HG02870 (cell line): ENCODE measurements around the gene VAC14.
"Not testable (repeated sequence)": the region's sequence is repeated elsewhere in the genome, so short reads cannot be mapped to it uniquely, and the experiment has no call there.

Experiments
- ATAC-seq: cut with Tn5 transposase; IDR thresholded peaks from one replicate; pipeline ENCODE4 v1.9.1; 2021; ENCODE audit warnings: mild to moderate bottlenecking, moderate library complexity; ENCODE audit not compliant: unreplicated experiment

Gene VAC14

DNA sequence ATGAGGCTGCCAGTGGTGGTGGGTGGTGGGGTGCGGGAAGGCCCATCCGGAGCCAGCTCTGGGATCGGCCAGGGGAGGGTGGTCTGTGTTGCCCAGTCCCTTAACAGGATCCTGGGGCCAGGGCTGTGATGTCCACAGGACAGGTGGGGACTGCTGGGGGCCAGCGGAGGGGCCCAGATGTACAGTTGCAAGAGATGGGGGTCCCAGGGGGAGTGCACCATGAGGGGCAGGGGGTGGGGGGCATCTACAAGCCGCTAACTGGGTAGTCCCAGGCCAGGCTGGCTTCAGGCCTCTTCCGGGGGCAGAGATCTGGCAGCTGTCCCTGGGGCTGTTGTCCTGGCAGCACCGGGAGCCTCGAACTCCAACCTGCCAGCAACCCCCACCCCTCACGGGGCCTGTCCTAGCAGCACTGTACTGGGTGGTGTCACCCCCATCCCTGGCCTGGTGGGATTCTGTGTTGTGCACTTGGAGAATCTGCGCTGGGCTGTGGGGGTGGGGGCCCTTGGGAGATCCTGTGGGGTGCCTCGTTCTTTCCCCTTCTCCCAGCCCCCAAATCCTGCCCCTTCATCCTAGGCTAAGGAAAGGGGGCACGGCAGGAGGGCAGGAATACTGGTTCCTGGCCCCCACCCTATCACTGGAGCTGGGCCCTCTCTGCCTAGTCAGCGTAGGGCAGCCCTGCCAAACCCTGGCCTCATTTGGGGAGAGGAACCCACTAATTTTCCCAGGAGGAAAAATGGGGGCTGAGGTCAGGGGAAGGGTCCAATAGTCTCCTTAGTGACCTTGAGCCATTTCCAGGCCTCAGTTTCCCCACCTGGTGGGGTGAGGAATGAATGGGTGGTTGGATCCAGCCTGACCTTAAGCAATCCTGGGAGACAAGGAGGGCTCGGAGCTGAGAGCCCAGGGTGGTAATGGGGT is 116.6 kb downstream of the VAC14 start:
- ATAC-seq: no peak

DNA sequence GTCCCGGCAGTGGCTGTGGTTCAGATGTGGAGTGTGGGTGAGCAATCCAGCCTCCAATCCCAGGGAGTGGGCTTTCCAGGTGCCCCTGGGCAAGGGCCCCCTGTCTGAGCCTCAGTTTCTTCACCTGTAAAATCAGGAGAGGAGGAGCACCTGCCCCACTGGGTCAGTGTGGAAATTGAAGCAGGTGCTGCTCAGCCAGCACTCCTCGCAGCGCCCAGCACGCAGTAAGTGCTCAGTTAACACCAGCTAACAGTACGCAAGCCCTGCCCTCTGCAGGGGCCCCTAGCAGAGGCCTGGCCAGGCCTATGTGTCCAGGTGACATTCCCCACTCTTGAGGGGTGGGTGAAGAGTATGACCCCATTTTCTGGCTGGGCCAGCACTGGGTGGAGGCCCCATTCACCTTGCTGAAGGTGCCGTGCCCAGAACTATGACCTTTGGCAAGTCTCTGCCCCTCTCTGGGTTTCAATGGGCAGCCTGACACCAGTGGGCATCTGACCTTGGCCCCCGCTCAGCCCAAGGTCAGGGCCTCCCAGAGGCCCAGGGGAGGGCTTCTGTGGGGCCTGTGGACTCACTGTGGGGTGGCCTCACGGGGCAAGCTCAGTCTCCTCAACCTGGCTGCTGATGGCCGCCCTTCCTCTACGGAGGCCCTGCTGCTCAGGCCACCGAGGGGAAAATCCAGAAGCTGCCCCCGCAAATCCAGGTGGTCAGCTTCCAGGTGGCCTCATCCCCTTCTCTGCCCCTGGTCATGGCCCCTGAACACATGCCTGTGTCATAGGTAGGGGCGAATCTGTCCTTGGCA is 117.6 kb downstream of the VAC14 start:
- ATAC-seq: no peak

DNA sequence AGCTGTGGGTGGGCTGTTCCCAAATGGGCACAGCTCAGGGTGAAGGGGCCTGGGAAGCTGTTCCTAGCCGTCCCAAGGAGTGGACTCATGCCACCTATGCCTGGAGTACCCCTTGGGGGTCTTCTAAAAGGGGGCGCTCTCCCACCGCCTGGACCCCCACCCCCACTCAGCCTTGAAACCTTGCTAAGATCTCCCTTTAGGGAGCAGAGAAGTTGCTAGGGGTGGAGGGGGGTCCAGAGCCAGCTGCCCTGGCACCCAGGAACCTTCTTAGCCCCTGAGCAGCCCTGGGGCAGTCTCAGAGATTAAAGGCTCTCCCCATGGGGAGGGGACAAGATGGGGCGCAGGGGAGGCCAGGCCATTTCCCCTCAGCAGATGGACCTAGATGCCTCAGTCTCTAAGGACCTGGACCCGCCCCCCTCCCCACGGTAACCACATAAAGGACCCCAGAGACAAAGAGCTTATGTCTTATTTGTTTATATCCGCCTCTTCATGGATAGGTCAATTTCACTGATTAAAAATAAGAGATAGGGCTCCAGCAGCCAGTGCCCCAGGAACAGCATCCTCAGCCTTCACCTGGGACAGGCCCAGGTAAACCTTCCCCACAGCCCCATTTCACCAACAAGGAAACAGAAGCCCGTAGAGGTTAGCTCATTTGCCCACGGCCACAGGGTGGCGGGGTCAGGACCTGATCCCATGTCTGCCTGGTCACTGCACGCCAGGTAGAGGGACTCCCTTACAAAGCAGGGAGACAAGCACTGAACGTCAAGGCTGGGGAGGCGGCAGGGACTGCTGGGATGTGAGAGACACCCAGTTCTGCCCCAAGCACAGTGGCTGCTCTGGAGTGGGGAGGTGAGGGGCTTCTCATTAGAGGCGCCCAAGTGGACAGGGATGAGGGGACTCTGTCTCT is 118.5 kb downstream of the VAC14 start:
- ATAC-seq: no peak

DNA sequence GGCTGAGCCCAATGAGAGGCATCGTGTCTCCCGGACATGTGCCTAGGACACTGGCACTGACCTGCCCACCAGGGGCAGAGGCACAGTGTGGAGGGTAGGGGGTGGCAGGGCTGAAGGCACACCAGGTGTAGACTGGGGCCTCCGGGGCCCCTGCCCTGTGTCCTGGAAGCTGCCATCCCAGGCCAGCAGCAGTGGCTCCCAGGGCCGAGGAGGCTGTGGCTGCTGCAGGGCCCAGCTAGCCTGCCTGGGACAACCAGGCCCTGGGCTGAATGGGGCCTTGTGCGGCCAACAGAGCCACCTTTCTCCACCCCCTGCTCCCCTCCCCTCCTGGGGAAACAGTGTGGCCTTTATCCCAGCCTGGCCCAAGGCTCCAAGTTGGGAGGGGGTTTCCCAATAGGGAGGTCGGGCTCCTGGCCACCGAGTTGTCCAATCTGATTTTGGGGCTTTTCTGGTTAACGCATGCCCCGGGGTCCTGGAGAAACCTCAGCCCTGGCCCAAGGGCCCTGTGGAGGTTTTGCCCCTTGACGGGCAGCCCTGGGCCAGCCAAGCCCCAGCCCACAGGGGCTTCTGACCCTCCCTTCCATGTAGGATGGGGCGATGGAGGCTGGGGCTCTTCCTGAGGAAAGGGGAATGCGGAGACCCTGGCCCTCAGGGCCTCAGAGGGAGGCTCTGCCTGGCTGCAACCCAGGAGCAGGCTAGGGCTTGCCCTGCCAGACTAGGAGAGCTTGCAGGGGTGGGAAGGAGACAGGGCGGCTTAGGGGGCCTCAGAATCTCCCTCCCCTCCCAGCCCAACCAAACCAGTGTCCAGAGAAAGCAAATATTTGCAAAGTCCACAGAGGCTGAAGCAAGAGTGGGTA is 119.3 kb downstream of the VAC14 start:
- ATAC-seq: no peak

DNA sequence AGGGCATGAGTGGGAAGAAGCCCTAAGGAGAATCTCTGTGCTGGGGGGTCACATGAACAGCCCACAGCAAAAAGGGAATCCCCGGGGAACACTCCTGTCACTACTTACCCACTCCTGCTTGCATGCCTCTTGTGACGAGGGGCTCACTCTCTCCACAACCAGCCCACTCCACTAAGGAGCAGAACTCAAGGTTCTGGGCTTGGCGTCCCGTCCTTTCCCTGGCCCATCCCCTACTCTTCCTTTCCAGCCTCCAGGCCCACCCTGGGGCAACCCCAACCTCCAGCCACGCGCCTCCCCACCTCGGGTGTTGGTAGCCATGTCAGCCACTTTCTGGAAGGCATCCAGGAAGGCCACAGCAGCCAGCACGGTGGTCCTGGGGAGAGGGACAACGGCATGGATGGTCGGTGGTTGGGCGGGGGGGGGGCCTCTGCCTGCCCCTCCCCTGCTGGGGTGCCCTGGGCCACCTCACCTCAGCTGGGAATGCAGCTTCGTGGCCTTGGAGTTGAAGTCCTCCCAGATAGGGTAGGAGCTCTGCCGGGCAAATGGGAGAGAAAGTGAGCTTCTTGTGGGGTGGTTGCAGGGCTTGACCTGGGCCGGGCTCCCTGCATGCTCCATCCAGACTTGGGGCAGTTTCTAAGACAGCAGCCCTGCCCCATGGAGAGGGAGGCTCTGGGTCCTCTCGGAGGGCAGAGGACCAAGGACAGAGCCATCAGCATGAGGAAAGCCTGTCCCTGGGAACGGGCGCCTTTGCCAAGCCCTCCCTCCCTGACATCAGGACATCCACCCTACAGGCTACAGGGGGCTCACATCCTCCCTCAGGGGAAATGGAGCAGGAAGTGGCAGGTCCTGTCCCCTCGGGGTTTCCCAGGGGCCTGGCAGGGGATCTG is 120.2 kb downstream of the VAC14 start:
- no peak for ATAC-seq

DNA sequence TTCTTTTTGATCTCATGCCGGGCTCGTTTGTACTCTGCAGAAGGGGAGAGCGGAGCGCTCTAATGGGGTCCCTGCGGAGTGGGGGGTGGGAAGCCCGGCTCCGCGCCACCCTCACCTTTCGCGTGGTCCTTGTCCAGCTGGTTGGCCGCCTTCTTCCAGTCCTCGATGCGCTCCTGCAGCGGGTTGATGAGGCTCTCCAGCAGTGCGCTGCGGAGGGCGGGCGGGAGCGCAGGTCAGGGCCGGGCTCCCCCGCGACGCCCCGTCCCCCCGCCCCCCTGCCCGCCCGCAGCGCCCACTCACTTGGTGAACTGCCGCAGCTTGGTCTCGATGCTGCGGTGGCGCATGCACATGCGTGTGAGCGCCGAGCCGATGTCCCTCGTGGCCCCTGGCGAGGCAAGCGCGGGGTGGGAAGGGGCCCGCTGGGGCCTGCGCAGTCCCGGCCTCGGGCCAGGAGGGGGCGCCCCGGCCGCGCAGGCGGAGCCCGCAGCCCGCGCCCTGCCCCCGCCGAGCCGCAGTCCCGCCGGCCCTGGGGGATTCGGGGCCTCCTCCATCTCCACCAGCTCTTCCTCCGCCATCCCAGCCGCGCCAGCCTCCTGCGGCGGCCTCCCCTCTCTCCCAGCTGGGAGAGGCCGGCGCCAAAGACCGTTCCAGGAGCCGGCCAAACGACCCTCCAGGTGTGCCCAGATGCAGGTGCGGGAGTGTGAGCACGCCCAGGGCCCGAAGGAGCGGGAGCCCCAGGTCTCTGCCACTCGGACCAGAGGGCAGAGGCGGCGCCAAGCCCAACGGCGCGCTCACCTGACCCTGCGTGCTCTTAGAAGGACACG is 121.1 kb downstream of the VAC14 start:
- ATAC-seq: no peak

DNA sequence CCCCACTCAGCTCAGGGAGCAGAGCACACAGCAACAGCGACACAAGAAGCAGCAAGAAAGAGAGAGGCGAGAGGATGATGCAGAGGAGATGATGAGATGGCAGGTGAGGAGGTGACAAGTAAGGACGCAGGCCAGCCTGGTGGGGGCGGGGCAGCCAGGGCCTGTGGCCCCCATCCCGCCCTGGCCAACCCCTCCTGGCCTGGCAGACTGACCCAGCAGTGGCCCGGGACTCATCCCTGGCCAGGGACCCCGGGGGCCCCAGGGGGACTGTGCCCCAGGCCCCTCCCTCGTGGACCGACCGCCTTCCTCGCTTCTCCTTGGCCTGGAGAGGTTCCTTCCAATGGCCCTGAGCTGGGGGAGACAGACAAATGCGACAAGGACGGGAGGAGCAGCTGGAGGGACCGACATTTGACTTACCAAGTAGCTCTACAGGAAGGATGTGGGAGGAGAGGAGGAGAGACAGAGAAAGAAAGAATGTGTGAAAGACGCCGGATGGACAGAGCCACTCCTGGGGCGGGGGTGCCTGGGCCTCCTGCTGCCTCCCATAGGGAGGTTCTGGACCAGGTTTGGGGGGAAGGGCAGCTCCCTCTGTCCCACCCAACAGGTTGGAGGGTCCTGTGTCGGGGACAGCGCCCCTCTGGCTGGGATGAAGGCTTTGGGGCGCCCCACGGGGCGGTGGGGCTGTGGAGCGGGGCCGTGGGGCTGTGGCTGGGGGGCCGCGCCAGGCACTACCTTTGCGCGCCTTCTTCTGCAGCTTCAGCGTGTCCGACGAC is 121.9 kb downstream of the VAC14 start:
- no peak for ATAC-seq

DNA sequence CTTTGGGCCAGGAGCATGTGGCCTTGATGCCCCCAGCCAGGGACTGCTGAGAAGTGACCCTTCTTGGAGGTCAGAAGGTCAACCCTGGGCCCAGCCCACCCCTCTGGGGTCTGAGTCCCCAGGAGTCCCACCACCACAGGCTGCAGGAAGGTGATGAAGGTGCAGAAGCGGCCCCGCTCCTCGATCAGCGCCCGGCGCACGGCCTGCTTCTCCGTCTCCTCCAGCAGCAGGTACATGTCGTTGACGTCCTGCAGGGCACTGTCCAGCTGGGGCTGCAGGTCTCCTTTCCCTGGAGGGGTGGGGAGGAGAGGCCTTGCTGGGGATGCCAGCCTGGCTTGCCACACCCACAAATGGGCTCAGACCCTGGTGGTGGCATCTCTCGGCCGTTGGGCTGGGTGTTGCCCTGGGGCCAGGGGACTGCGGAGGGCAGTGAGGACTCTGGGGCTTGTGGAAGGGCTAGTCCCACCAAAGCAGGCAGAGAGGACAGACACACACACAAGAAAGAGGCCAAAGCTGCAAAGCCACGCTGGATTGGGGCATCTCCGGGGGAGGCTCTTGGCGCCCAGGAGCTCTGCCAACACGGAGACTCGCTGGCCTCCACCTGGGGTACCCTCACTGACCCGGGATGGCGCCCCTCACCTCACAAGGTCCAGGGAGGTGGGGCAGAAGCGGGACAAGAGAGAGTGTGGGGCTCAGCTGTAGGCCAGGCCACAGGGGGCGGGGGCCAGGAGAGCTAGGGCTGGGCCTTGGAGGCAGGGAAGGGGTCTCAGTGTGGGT is 122.6 kb downstream of the VAC14 start:
- ATAC-seq: no peak

DNA sequence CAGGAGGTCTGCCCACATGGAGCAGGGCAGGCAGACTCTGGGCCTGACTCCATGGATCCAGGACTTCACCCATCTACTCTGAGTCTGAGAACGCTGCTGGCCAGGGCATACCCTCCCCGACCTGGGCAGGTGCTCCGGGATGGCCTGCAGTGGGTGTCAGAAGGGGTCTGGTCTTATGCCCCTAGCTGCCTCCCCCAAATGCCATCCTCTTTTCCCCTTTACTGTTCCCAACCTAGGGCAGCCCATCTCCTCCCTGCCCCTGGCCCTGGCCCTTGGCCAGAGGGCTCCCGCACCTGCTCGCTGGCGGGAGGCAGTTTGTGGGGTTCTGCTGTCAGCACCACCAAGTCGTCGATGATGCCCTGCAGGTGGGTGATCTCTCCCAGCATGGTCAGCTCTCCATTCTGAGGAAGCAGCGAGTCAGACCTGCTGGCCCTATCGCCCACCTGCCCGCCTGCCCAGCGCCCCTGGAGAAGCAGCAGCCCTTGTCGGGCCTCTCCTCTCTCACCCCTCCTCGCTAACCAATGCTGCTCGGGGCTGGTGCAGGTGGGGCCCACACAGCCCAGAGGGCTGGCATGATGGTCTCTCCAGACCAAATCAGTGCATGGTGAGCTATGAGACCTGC is 123.3 kb downstream of the VAC14 start:
- no peak for ATAC-seq

DNA sequence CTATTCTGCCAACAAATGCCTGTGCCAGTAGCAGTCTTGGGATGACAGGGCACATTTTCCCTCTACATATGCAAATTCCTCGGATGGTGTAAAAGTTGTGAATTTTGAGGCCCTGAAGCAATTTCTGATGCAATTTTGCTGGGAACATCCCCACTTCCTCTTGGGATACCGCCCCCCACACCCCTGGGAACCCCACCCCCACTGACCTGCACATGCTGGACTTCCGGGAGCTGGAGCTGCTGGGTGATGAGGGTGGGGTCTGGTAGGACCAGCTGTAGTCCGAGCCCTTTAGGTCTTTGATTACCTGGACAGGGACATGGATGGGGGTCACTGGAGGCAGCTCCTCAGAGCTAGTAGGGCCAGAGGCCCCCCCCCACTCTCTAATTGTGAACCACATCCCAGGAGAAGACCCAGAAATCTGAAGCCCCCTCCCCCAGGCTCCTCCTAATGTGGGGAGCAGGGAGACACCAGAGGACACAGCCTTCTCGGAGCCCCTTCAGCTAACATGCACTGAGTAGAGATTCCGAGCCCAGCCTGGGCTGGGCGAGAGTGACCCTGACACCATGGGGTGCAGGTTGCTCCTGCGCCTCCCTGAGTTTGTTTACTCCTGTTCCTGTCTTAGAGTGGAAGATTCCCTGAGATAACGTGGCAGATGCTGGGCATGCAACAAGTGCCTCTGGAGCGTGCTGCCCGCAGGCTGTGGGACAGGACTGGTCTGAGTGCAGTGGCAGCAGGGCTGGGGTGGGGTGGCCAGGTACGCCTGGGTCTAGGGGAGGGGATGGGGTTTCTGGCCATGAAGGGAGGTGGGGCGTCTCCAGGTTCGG is 124.1 kb downstream of the VAC14 start:
- no peak for ATAC-seq

DNA sequence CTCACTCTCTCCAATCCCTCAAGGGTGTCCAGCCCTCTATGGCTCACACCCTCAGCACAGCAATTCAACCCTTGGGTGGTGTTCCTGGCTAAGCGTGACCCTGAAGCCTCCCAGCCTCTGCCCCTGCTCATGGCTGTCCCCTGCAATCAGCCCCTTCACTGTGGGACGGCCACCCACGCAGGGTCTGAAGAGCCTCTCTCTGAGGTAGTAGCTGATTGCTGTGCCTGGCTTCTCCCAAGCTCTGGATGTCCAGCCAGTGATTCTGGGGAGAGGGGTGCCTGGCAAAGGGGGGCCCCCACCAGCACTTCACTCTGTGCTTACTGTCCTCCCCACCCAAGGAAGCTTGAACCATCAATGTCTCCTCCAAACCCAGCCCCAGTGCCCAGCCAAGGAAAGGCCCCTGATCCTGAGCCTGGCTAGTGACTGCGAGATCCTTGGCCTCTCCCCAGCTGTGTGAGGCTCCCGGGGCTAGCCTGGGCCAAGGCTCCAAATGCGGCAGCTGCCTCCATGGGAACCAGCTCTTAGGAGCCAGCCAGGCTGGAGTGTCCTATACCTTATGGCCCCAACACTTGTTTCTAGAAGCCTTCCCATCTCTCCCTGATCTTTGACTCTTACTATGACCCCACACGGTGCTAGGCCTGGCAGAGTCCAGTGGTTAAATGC is 125.0 kb downstream of the VAC14 start:
- no peak for ATAC-seq

DNA sequence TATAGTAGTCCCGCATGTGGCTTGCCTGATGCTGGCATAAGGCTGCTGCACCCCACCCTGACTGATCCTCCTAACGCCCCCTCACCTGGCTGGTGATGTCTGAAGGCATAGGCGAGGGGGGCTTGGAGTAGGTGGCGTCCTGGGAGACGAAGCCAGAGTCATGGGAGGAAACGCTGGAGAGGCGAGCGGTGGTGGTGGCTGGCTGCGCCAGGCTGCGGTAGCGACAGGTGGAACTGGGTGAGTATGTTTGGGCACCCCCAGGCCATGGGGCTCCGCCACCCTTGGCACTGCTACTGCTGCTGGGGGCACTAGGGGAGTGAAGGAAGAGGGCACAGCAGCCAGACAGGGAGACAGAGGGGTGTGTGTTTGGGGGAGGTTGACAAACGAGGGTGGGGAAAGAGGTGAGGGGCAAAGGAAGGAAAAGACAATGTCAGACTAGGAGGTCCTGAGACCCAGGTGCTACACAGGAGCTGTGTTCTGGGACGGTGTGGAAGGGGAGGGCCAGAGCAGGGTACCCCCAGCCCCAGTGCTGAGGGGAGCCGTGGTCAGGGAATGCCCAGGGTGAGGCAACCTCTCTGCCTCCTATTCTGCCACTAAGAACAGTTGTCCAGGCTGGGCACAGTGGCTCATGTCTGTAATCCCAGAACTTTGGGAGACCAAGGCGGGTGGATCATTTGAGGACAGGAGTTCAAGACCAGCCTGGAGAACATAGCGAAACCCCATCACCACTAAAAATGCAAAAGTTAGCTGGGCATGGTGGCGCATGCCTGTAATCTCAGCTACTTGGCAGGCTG is 126.5 kb downstream of the VAC14 start:
- no peak for ATAC-seq

DNA sequence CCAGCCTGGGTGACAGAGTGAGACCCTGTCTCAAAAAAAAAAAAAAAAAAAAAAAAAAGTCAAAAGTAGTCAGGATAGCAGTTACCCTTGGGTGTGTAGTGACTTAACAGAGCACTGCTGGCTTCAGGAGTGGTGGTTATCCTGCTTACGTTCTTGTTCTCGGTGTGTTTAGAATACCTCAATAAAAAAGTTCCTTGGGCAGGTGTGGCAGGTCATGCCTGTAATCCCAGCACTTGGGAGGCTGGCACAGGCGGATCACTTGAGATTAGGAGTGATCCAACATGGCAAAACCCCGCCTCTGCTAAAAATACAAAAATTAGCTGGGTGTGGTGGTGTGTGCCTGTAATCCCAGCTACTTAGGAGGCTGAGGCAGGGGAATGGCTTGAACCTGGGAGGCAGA is 130.0 kb downstream of the VAC14 start:
- not testable (repeated sequence) for ATAC-seq

DNA sequence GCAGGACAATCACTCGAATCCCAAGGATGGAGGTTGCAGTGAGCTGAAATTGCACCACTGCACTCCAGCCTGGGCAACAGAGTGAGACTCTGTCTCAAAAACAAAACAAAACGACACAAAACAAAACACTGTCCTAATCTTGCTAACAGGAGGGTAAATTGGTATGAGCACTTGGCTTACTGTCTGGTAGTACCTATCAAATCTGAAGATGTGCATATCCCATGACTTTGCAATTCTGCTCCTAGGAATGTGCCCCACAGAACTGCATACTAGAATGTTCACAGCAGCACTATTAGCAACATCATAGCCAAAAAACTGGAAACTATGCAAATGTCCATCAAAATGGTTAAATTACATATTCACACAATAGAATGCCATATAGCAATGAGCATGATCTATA is 130.8 kb downstream of the VAC14 start:
- ATAC-seq: no peak
